A549 (cell line): ENCODE results near the gene ROR1. TPM values are rescaled to one million over a fixed set of nuclear protein-coding genes. Genes with fewer than 3 reads are reported as not detected.

ENCODE experiments used
- ATAC-seq, 2 experiments: fragments of 200-7000 bp in 1 of 2; fragments of >200 bp in 1 of 2; cut with Nextera tagmentation in 1 of 2; cut with Tn5 transposase in 1 of 2; 3 replicates each; pipeline versions ENCODE4 v1.8.0 to v1.9.1; 2018 to 2020; ENCODE audit warnings: mild to moderate bottlenecking in 1 of 2, moderate library complexity in 1 of 2
- CTCF ChIA-PET: fragments of 300-600 bp; sonication (Branson Sonifier 250); formaldehyde crosslinking; extraction: SDS; loops from one replicate; lab custom pipeline; 2021; ENCODE audit warnings: antibody characterized with exemption, inconsistent platforms; lab: Yijun Ruan, JAX
- POLR2A ChIA-PET: fragments of 350-600 bp; formaldehyde crosslinking; extraction: SDS; loops from one replicate; lab custom pipeline; 2021; ENCODE audit warnings: antibody characterized with exemption, inconsistent platforms; lab: Yijun Ruan, JAX
- DNase-seq, 2 experiments: peaks; one replicate each; pipeline versions ENCODE4 v3.0.0 to v3.0.0-alpha.2; 2011 to 2016; ENCODE audit warnings: low read depth in 1 of 2, low spot score in 1 of 2
- FAIRE-seq: peaks from 2 replicates; lab custom pipeline; 2011; peaks lifted over from hg19 to GRCh38; lab: Jason Lieb, UNC
- H3K27ac ChIP-seq, 2 experiments: fragments of >200 bp; sonication (Bioruptor Twin); formaldehyde crosslinking; 3 replicates each; pipeline ENCODE4 v1.5.1; 2016 to 2017
- H3K4me1 ChIP-seq: fragments of >200 bp; sonication (Bioruptor Twin); formaldehyde crosslinking; 3 replicates; pipeline ENCODE4 v1.6.1; 2016
- H3K4me2 ChIP-seq: fragments of >200 bp; sonication (Bioruptor Twin); formaldehyde crosslinking; 3 replicates; pipeline ENCODE4 v1.6.1; 2016
- H3K4me3 ChIP-seq: fragments of >200 bp; sonication (Bioruptor Twin); formaldehyde crosslinking; 3 replicates; pipeline ENCODE4 v1.5.1; 2016
- H3K9me3 ChIP-seq: fragments of >200 bp; sonication (Bioruptor Twin); formaldehyde crosslinking; 3 replicates; pipeline ENCODE4 v1.6.1; 2016
- BHLHE40 ChIP-seq: IDR thresholded peaks from 2 replicates; pipeline ENCODE4 v1.6.1; 2012; ENCODE audit warnings: low read depth, low read length, inconsistent platforms
- EHF ChIP-seq: fragments of 250-450 bp; sonication (Bioruptor Pico); IDR thresholded peaks from 2 replicates; pipeline ENCODE4 v1.5.0; 2020; ENCODE audit warnings: mild to moderate bottlenecking
- FOSB ChIP-seq: fragments of 250-450 bp; sonication (Bioruptor Pico); IDR thresholded peaks from 2 replicates; pipeline ENCODE4 v1.5.0; 2020; ENCODE audit warnings: mild to moderate bottlenecking, moderate library complexity
- HES2 ChIP-seq: fragments of >200 bp; sonication (Bioruptor Twin); formaldehyde crosslinking; IDR thresholded peaks from 2 replicates; pipeline ENCODE4 v1.6.1; 2016
- HOXA7 ChIP-seq: fragments of 250-450 bp; sonication (Bioruptor Pico); IDR thresholded peaks from 2 replicates; pipeline ENCODE4 v1.5.0; 2020; ENCODE audit warnings: mild to moderate bottlenecking, moderate library complexity
- JUNB ChIP-seq: fragments of >200 bp; sonication (Bioruptor Twin); formaldehyde crosslinking; IDR thresholded peaks from 2 replicates; pipeline ENCODE4 v1.6.1; 2016
- KDM1A ChIP-seq: fragments of 200-600 bp; sonication (generic); IDR thresholded peaks from 2 replicates; pipeline ENCODE4 v1.6.1; 2016; ENCODE audit warnings: low read depth, mild to moderate bottlenecking
- KDM5A ChIP-seq: fragments of 200-600 bp; sonication (generic); IDR thresholded peaks from 2 replicates; pipeline ENCODE4 v1.6.1; 2016; ENCODE audit warnings: antibody characterized with exemption, mild to moderate bottlenecking
- MAZ ChIP-seq: fragments of 150-350 bp; IDR thresholded peaks from 2 replicates; pipeline ENCODE4 v1.6.1; 2014; ENCODE audit warnings: antibody characterized with exemption, low read depth, low read length, borderline replicate concordance
- PBX3 ChIP-seq: IDR thresholded peaks from 2 replicates; pipeline ENCODE4 v1.6.1; 2012
- POLR2A ChIP-seq: IDR thresholded peaks from 2 replicates; pipeline ENCODE4 v1.6.1; 2012; ENCODE audit warnings: mild to moderate bottlenecking, low read length
- POLR2AphosphoS2 ChIP-seq: conservative IDR thresholded peaks from 2 replicates; pipeline ENCODE4 v1.6.1; 2012; ENCODE audit warnings: low read length, improper control_type of control experiment, inconsistent platforms
- RCOR1 ChIP-seq: fragments of 150-350 bp; IDR thresholded peaks from 2 replicates; pipeline ENCODE4 v1.6.1; 2014; ENCODE audit warnings: antibody characterized with exemption, low read length, low read depth
- REST ChIP-seq: fragments of 200-600 bp; sonication (generic); IDR thresholded peaks from 2 replicates; pipeline ENCODE4 v1.6.1; 2016; ENCODE audit warnings: antibody characterized with exemption, mild to moderate bottlenecking, moderate library complexity
- TFCP2L1 ChIP-seq: fragments of 250-450 bp; sonication (Bioruptor Pico); IDR thresholded peaks from 2 replicates; pipeline ENCODE4 v1.5.0; 2021; ENCODE audit warnings: mild to moderate bottlenecking
- ZNF302 ChIP-seq: fragments of 250-450 bp; sonication (Bioruptor Pico); IDR thresholded peaks from 2 replicates; pipeline ENCODE4 v1.9.0; 2021; ENCODE audit warnings: inconsistent platforms, mild to moderate bottlenecking, moderate library complexity
- WGBS: methylation state at CpG from one replicate; pipeline ENCODE4 v1.1.6; 2017; ENCODE audit errors: missing lambda C conversion rate; 5-methylcytosine and 5-hydroxymethylcytosine counted together
- polyA plus RNA-seq, 4 experiments: library from polyadenylated mRNA; depleted of rRNA in 3 of 4; stranded (reverse); fragments of >200 nt; fragmentation: RNase III in 1 of 4; extraction: RNeasy Plus Mini Kit Qiagen cat#74134 plus additional on column Dnase treatment in 1 of 4; gene quantifications; 2 replicates in 3 of 4; 3 replicates in 1 of 4; pipeline ENCODE4 v1.2.3, GENCODE V29; 2011 to 2017

The ROR1 gene
- polyA plus RNA-seq, 2 of the 4 experiments (the other 2 are of a cell fraction), result 6.5 to 19.0 TPM

- Histone ChIP-seq H3K4me2 (no peak overlapping the region), H3K9me3 (no peaks in the 10 kb centered on the region), H3K4me3 (no peak overlapping the region), H3K4me1 (peaks cover 58% of the 10 kb centered on the region), H3K27ac (no peak overlapping the region)
- ATAC-seq, result no peak
- no peak for TF ChIP-seq POLR2A
- ChIA-PET CTCF (interaction anchor here (1.9 to 2.0 kb wide), 2 partner anchors 89 to 357 kb away, joined by 5 to 6 read pairs; no protein-coding TSS in a partner anchor), POLR2A (no interaction called here)
- no peak for DNase-seq
- 84% methylated on average over 3 of the region's 3 CpGs for WGBS
- no peak for FAIRE-seq
Measured at GRCh38 chr1:63780565-63780964, 6.7 kb downstream of the ROR1 start.

DNA sequence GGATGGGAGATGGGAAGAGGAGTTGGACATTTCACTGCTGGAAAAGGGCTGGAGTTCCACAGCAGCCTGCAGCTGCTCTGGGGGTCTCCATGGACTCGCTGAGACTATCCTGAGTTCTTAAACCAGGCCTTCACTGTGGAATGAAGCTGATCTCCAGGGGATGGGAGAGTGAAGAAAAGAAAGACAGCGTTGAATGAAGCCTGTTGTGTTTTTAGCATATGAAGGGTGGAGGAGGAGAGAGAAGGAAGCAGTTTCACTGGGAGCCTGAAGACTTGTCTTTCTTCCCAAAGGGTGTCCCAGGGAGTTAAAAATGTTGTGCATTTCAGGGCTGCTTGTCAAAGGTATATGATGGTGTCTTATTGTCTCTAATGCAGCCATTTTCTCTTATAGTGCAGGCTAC is 9.2 kb downstream of the ROR1 start:
- Histone ChIP-seq H3K9me3 (no peaks in the 10 kb centered on the region), H3K4me1 (peaks cover 34% of the 10 kb centered on the region; the same call in 2 of the 3 replicates), H3K4me2 (no peak overlapping the region), H3K27ac (no peak overlapping the region), H3K4me3 (no peak overlapping the region)
- 90% methylated on average over 2 of the region's 2 CpGs for WGBS
- FAIRE-seq, result no peak
- CTCF ChIA-PET, result no interaction called here
- no peak for DNase-seq
- no peak for ATAC-seq
- TF ChIP-seq HOXA7 (CRISPR knock-in tag), result no peak
- no peak for TF ChIP-seq HES2
- TF ChIP-seq BHLHE40, result no peak
- TF ChIP-seq EHF (CRISPR knock-in tag), result no peak
- no peak for TF ChIP-seq KDM5A
- no peak for TF ChIP-seq FOSB
- POLR2A ChIA-PET, result no interaction called here

DNA sequence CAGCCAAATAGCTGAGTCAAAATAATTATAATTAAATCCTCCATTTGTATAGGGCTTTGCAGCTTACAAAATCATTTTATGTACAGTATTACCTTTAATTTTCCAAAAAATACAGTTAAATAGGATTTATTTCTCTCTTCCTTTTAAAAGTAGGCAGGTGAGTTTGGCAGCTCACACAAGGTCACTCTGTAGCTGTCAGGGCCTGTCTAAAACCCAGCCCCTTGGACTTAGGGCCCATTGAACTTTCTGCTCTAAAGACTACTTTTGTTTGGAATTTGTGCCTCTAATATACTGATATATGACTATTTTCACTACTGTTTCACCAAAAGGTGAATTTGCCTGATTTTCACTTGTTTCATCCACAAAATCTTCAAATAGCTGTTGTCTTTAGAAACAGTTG is 10.3 kb downstream of the ROR1 start:
- H3K4me3 ChIP-seq, result no peak overlapping the region
- ATAC-seq (no peak), DNase-seq (no peak), FAIRE-seq (no peak)
- POLR2A ChIA-PET, result no interaction called here
- TF ChIP-seq REST (no peak), ZNF302 (CRISPR knock-in tag) (no peak), PBX3 (no peak), MAZ (no peak), KDM5A (no peak), POLR2AphosphoS2 (no peak), KDM1A (no peak), TFCP2L1 (CRISPR knock-in tag) (no peak), EHF (CRISPR knock-in tag) (no peak), JUNB (no peak), RCOR1 (no peak)
- H3K4me1 ChIP-seq, result peaks cover 23% of the 10 kb centered on the region; the same call in 2 of the 3 replicates
- no peak overlapping the region for H3K4me2 ChIP-seq
- CTCF ChIA-PET, result no interaction called here
- 0 out of 6 replicates have a peak overlapping the region, but pooled peaks of 1 of the 2 experiments have one; percentile 9 for H3K27ac ChIP-seq
- no peaks in the 10 kb centered on the region for H3K9me3 ChIP-seq
